ENCODE results near the gene SYTL3. TPM values are rescaled to one million over a fixed set of nuclear protein-coding genes. Genes with fewer than 3 reads are reported as not detected.

The SYTL3 gene
- total and polyA plus RNA-seq, 2 donors (not counting 1 experiment from before 2014, with no cell fraction given) = 1.1 to 5.4 TPM

GRCh38 chr6:158810155-158811095 lies 160.6 kb downstream of the SYTL3 start:
- no peak overlapping the region for H2AFZ ChIP-seq (ENCODE audit: insufficient read depth, low read depth, low read length, poor library complexity, severe bottlenecking)
- H3K4me1 ChIP-seq (ENCODE audit: control insufficient read depth in 2 of 2, insufficient read depth in 2 of 2, low read length in 2 of 2) = peaks cover 99 to 100% of the 10 kb centered on the region in 2 donors
- ChIA-PET POLR2A (interaction anchor here (5.2 kb wide), 1 partner anchor 58 kb away, joined by 77 read pairs; no protein-coding TSS in a partner anchor), CTCF (interaction anchor here (0.6 to 5.2 kb wide), 11 partner anchors 8 to 161 kb away, joined by 3 to 38 read pairs (median 5); partner anchors contain the start of gene EZR)
- peak overlapping the region; percentile 95 for H3K4me2 ChIP-seq (replicated peaks; ENCODE audit: low read depth, low read length, poor library complexity, severe bottlenecking)
- H3K27ac Mint-ChIP-seq = peak overlapping the region; percentile 96
- ATAC-seq (ENCODE audit: low read depth) = no peak
- no peaks in the 10 kb centered on the region for H3K27me3 Mint-ChIP-seq
- no peak for TF ChIP-seq EZH2 (IDR thresholded peaks at IDR 0.05; ENCODE audit: borderline replicate concordance, insufficient read depth, low read depth, low read length, poor library complexity, severe bottlenecking)
- TF ChIP-seq CTCF (IDR thresholded peaks at IDR 0.05) = no peak
- H3K9ac ChIP-seq (ENCODE audit: low read length) = peak overlapping the region; percentile 35
- peak overlapping the region; percentile 94 to 96 for H3K27ac ChIP-seq (ENCODE audit: low read length in 2 of 2)
- 88% methylated on average over 1 of the region's 9 CpGs for whole genome bisulfite sequencing (ENCODE audit: insufficient coverage)
- intact Hi-C loops (cut with micrococcal nuclease) = no loop called here
- H3K4me3 ChIP-seq (ENCODE audit: control extremely low read depth in 1 of 5, extremely low read depth in 1 of 5, insufficient read depth in 1 of 5, low read depth in 2 of 5, low read length in 4 of 5) = peak overlapping the region in 2 of 5 experiments; percentile 20 to 50
- peaks cover 100% of the 10 kb centered on the region for H3K79me2 ChIP-seq (ENCODE audit: control insufficient read depth, insufficient read depth, low read length)
- H3K4me1 Mint-ChIP-seq = peaks cover 96% of the 10 kb centered on the region
- H3K27me3 ChIP-seq (replicated peaks in 1 of 4; ENCODE audit: control extremely low read depth in 1 of 4, control insufficient read depth in 3 of 4, insufficient read depth in 4 of 4, low read length in 3 of 4) = no peaks in the 10 kb centered on the region
- peak overlapping the region; percentile 85 for H3K4me3 Mint-ChIP-seq
- H3K36me3 ChIP-seq (replicated peaks in 1 of 2; ENCODE audit: control extremely low read depth in 1 of 2, control insufficient read depth in 1 of 2, extremely low read depth in 1 of 2, insufficient read depth in 2 of 2, low read length in 1 of 2) = peaks cover 4 to 83% of the 10 kb centered on the region in 2 experiments
- peaks cover 0 to 3% (median 0%) of the 10 kb centered on the region in 3 donors for H3K9me3 ChIP-seq (ENCODE audit: control extremely low read depth in 1 of 3, control insufficient read depth in 2 of 3, insufficient read depth in 1 of 3, low read length in 2 of 3)
- no peaks in the 10 kb centered on the region for H3K9me3 Mint-ChIP-seq (ENCODE audit: insufficient read depth)
- peaks cover 66% of the 10 kb centered on the region for H4K20me1 ChIP-seq (ENCODE audit: control insufficient read depth, insufficient read depth, low read length, poor library complexity, severe bottlenecking)
- no peak for DNase-seq

All from B cell (primary cell).